HEK293 (cell line): ENCODE data around the gene SMC3.

ENCODE experiments used
- HOXC10 ChIP-seq: sonication (generic); formaldehyde crosslinking; IDR thresholded peaks from 2 replicates; pipeline ENCODE4 v1.8.1; 2023; ENCODE audit warnings: mild to moderate bottlenecking, missing genetic modification reagents
- HOXD13 ChIP-seq: sonication (generic); formaldehyde crosslinking; IDR thresholded peaks from 2 replicates; pipeline ENCODE4 v1.8.0; 2022; ENCODE audit warnings: missing genetic modification reagents, borderline replicate concordance
- KLF8 ChIP-seq: fragments of 450-650 bp; formaldehyde crosslinking; IDR thresholded peaks from 2 replicates; pipeline ENCODE4 v1.5.1; 2016; ENCODE audit warnings: missing biosample characterization, missing genetic modification characterization
- KLF9 ChIP-seq: fragments of 450-650 bp; formaldehyde crosslinking; IDR thresholded peaks from 2 replicates; pipeline ENCODE4 v1.5.1; 2016; ENCODE audit warnings: missing biosample characterization, missing genetic modification characterization, low read depth
- SP3 ChIP-seq: fragments of 450-650 bp; formaldehyde crosslinking; IDR thresholded peaks from 2 replicates; pipeline ENCODE4 v1.5.1; 2016; ENCODE audit warnings: missing biosample characterization, missing genetic modification characterization
- SP7 ChIP-seq: fragments of 450-650 bp; formaldehyde crosslinking; IDR thresholded peaks from 2 replicates; pipeline ENCODE4 v1.5.1; 2016; ENCODE audit warnings: missing biosample characterization, missing genetic modification characterization
- ZNF132 ChIP-seq: fragments of 450-650 bp; formaldehyde crosslinking; IDR thresholded peaks from 2 replicates; pipeline ENCODE4 v1.5.1; 2017; ENCODE audit warnings: missing biosample characterization, missing genetic modification characterization, borderline replicate concordance
- ZNF133 ChIP-seq: fragments of 450-650 bp; formaldehyde crosslinking; IDR thresholded peaks from 2 replicates; pipeline ENCODE4 v1.5.1; 2016; ENCODE audit warnings: missing biosample characterization, missing genetic modification characterization
- ZNF138 ChIP-seq: fragments of 450-650 bp; formaldehyde crosslinking; IDR thresholded peaks from 2 replicates; pipeline ENCODE4 v1.5.1; 2016; ENCODE audit warnings: missing biosample characterization, missing genetic modification characterization, borderline replicate concordance
- ZNF16 ChIP-seq: fragments of 450-650 bp; formaldehyde crosslinking; IDR thresholded peaks from 2 replicates; pipeline ENCODE4 v1.5.1; 2016; ENCODE audit warnings: low read depth, missing biosample characterization, missing genetic modification characterization
- ZNF24 ChIP-seq: fragments of 450-650 bp; formaldehyde crosslinking; IDR thresholded peaks from 2 replicates; pipeline ENCODE4 v1.5.1; 2016; ENCODE audit warnings: missing biosample characterization, missing genetic modification characterization
- ZNF292 ChIP-seq: fragments of 450-650 bp; formaldehyde crosslinking; IDR thresholded peaks from 2 replicates; pipeline ENCODE4 v1.5.1; 2016; ENCODE audit warnings: low read depth, missing biosample characterization, missing genetic modification characterization, borderline replicate concordance
- ZNF354C ChIP-seq: fragments of 450-650 bp; formaldehyde crosslinking; IDR thresholded peaks from 2 replicates; pipeline ENCODE4 v1.5.1; 2016; ENCODE audit warnings: missing biosample characterization, missing genetic modification characterization, low read depth, borderline replicate concordance
- ZNF404 ChIP-seq: fragments of 450-650 bp; formaldehyde crosslinking; IDR thresholded peaks from 2 replicates; pipeline ENCODE4 v1.5.1; 2017; ENCODE audit warnings: missing biosample characterization, missing genetic modification characterization
- ZNF521 ChIP-seq: fragments of 450-650 bp; formaldehyde crosslinking; IDR thresholded peaks from 2 replicates; pipeline ENCODE4 v1.5.1; 2017; ENCODE audit warnings: missing biosample characterization, mild to moderate bottlenecking, missing genetic modification characterization
- ZNF600 ChIP-seq: fragments of 450-650 bp; formaldehyde crosslinking; IDR thresholded peaks from 2 replicates; pipeline ENCODE4 v1.5.1; 2016; ENCODE audit warnings: missing biosample characterization, missing genetic modification characterization
- ZNF629 ChIP-seq: fragments of 450-650 bp; formaldehyde crosslinking; IDR thresholded peaks from 2 replicates; pipeline ENCODE4 v1.5.1; 2017; ENCODE audit warnings: missing biosample characterization, missing genetic modification characterization
- ZNF660 ChIP-seq: fragments of 450-650 bp; IDR thresholded peaks from 2 replicates; pipeline ENCODE4 v1.5.1; 2018; ENCODE audit warnings: missing biosample characterization, mild to moderate bottlenecking, missing genetic modification characterization
- ZNF843 ChIP-seq: fragments of 450-650 bp; formaldehyde crosslinking; IDR thresholded peaks from 2 replicates; pipeline ENCODE4 v1.5.1; 2016; ENCODE audit warnings: missing biosample characterization, missing genetic modification characterization
- ZXDB ChIP-seq: fragments of 450-650 bp; formaldehyde crosslinking; IDR thresholded peaks from 2 replicates; pipeline ENCODE4 v1.5.1; 2016; ENCODE audit warnings: missing biosample characterization, missing genetic modification characterization
- TF ChIP-seq, protein P1 (sequence below): fragments of 450-650 bp; formaldehyde crosslinking; IDR thresholded peaks from 2 replicates; pipeline ENCODE4 v1.5.1; 2016; ENCODE audit warnings: missing biosample characterization, missing genetic modification characterization
- TF ChIP-seq, protein P2 (sequence below): fragments of 450-650 bp; formaldehyde crosslinking; IDR thresholded peaks from 2 replicates; pipeline ENCODE4 v1.5.1; 2016; ENCODE audit warnings: missing biosample characterization, missing genetic modification characterization
- TF ChIP-seq, protein P3 (sequence below): fragments of 450-650 bp; IDR thresholded peaks from 2 replicates; pipeline ENCODE4 v1.5.1; 2018; ENCODE audit warnings: missing biosample characterization, mild to moderate bottlenecking, missing genetic modification characterization
- TF ChIP-seq, protein P4 (sequence below): fragments of 450-650 bp; formaldehyde crosslinking; IDR thresholded peaks from 2 replicates; pipeline ENCODE4 v1.5.1; 2017; ENCODE audit warnings: missing biosample characterization, missing genetic modification characterization
- TF ChIP-seq, protein P5 (sequence below): fragments of 450-650 bp; formaldehyde crosslinking; conservative IDR thresholded peaks from 2 replicates; pipeline ENCODE4 v1.5.1; 2016; ENCODE audit warnings: low read depth, missing biosample characterization, missing genetic modification characterization
- TF ChIP-seq, protein P6 (sequence below): fragments of 450-650 bp; formaldehyde crosslinking; IDR thresholded peaks from 2 replicates; pipeline ENCODE4 v1.5.1; 2016; ENCODE audit warnings: missing biosample characterization, missing genetic modification characterization
- TF ChIP-seq, protein P7 (sequence below): fragments of 450-650 bp; formaldehyde crosslinking; IDR thresholded peaks from 2 replicates; pipeline ENCODE4 v1.5.1; 2016; ENCODE audit warnings: missing biosample characterization, missing genetic modification characterization

SMC3 gene

DNA sequence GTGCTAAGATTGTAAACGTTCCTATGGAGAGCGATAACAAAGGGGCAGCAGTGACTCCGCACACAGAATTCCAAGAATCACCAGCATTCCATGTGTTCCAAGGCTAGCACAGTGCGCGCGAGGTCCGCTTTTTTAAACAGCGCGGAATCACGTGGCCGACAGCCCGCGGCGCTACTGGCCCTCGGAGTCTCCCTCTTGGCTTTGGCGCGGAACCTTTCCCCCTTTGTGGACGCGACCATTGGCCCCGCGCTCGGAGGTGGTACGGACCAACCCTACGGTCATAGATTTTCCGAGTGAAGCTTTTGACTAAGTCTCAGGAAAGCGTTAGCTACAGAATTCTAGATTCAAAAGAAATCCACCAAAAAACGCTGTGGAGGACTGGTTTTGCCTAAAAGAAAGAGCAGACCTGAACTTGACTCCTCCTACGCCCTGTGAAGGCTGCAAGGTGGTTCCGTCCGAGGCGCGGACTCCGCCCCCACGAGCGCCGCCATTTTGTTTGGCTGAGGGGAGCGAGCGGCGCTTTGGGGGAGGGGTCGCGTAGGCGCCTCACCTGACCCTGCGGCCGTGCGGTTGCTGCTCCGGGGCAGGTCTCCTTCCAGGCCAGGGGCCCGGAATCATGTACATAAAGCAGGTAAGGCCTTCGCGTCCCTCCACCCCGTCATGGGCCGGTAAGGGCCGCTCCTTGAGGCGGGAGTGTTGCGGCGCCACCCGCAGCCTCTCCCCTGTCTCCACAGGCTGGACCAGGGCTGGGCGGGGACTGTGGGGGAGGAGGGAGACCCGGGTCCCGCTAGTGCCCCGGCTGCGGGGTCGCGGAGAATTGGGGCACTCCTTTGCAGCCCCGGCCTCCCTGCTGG lies at the start of gene SMC3 (continued):
- TF ChIP-seq ZNF24, result peak; percentile 22
- TF ChIP-seq ZNF660, result 0 out of 2 replicates have a peak, but pooled peaks have one; percentile 65
- TF ChIP-seq ZNF843, result peak; percentile 37
- TF ChIP-seq, protein P1, sequence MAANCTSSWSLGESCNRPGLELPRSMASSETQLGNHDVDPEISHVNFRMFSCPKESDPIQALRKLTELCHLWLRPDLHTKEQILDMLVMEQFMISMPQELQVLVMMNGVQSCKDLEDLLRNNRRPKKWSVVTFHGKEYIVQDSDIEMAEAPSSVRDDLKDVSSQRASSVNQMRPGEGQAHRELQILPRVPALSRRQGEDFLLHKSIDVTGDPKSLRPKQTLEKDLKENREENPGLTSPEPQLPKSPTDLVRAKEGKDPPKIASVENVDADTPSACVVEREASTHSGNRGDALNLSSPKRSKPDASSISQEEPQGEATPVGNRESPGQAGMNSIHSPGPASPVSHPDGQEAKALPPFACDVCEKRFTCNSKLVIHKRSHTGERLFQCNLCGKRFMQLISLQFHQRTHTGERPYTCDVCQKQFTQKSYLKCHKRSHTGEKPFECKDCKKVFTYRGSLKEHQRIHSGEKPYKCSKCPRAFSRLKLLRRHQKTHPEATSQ (tag by site-specific recombination), result no peak; the same call in 1 of the 2 replicates
- TF ChIP-seq ZNF629 (tag by site-specific recombination), result peak; percentile 37
- no peak; the same call in 1 of the 2 replicates for TF ChIP-seq ZNF600 (tag by site-specific recombination)
- peak; percentile 60 for TF ChIP-seq KLF8 (tag by site-specific recombination)
- TF ChIP-seq ZNF521, result no peak
- TF ChIP-seq ZNF292 (tag by site-specific recombination), result no peak
- TF ChIP-seq, protein P2, sequence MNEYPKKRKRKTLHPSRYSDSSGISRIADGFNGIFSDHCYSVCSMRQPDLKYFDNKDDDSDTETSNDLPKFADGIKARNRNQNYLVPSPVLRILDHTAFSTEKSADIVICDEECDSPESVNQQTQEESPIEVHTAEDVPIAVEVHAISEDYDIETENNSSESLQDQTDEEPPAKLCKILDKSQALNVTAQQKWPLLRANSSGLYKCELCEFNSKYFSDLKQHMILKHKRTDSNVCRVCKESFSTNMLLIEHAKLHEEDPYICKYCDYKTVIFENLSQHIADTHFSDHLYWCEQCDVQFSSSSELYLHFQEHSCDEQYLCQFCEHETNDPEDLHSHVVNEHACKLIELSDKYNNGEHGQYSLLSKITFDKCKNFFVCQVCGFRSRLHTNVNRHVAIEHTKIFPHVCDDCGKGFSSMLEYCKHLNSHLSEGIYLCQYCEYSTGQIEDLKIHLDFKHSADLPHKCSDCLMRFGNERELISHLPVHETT (tag by site-specific recombination), result peak; percentile 63; the same call in 1 of the 2 replicates
- TF ChIP-seq ZNF138 (tag by site-specific recombination), result no peak
- TF ChIP-seq, protein P3, sequence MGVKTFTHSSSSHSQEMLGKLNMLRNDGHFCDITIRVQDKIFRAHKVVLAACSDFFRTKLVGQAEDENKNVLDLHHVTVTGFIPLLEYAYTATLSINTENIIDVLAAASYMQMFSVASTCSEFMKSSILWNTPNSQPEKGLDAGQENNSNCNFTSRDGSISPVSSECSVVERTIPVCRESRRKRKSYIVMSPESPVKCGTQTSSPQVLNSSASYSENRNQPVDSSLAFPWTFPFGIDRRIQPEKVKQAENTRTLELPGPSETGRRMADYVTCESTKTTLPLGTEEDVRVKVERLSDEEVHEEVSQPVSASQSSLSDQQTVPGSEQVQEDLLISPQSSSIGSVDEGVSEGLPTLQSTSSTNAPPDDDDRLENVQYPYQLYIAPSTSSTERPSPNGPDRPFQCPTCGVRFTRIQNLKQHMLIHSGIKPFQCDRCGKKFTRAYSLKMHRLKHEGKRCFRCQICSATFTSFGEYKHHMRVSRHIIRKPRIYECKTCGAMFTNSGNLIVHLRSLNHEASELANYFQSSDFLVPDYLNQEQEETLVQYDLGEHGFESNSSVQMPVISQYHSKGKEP (tag by site-specific recombination), result no peak
- TF ChIP-seq, protein P4, sequence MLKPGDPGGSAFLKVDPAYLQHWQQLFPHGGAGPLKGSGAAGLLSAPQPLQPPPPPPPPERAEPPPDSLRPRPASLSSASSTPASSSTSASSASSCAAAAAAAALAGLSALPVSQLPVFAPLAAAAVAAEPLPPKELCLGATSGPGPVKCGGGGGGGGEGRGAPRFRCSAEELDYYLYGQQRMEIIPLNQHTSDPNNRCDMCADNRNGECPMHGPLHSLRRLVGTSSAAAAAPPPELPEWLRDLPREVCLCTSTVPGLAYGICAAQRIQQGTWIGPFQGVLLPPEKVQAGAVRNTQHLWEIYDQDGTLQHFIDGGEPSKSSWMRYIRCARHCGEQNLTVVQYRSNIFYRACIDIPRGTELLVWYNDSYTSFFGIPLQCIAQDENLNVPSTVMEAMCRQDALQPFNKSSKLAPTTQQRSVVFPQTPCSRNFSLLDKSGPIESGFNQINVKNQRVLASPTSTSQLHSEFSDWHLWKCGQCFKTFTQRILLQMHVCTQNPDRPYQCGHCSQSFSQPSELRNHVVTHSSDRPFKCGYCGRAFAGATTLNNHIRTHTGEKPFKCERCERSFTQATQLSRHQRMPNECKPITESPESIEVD (tag by site-specific recombination), result no peak
- peak; percentile 64; the same call in 1 of the 2 replicates for TF ChIP-seq ZXDB (tag by site-specific recombination)
- TF ChIP-seq HOXD13, result no peak
- TF ChIP-seq ZNF404 (tag by site-specific recombination), result no peak
- TF ChIP-seq, protein P5, sequence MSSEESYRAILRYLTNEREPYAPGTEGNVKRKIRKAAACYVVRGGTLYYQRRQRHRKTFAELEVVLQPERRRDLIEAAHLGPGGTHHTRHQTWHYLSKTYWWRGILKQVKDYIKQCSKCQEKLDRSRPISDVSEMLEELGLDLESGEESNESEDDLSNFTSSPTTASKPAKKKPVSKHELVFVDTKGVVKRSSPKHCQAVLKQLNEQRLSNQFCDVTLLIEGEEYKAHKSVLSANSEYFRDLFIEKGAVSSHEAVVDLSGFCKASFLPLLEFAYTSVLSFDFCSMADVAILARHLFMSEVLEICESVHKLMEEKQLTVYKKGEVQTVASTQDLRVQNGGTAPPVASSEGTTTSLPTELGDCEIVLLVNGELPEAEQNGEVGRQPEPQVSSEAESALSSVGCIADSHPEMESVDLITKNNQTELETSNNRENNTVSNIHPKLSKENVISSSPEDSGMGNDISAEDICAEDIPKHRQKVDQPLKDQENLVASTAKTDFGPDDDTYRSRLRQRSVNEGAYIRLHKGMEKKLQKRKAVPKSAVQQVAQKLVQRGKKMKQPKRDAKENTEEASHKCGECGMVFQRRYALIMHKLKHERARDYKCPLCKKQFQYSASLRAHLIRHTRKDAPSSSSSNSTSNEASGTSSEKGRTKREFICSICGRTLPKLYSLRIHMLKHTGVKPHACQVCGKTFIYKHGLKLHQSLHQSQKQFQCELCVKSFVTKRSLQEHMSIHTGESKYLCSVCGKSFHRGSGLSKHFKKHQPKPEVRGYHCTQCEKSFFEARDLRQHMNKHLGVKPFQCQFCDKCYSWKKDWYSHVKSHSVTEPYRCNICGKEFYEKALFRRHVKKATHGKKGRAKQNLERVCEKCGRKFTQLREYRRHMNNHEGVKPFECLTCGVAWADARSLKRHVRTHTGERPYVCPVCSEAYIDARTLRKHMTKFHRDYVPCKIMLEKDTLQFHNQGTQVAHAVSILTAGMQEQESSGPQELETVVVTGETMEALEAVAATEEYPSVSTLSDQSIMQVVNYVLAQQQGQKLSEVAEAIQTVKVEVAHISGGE (tag by site-specific recombination), result 0 out of 2 replicates have a peak, but pooled peaks have one; percentile 15
- TF ChIP-seq ZNF132 (tag by site-specific recombination), result no peak
- TF ChIP-seq HOXC10, result no peak
- TF ChIP-seq SP7 (tag by site-specific recombination), result peak; percentile 69
- TF ChIP-seq, protein P6, sequence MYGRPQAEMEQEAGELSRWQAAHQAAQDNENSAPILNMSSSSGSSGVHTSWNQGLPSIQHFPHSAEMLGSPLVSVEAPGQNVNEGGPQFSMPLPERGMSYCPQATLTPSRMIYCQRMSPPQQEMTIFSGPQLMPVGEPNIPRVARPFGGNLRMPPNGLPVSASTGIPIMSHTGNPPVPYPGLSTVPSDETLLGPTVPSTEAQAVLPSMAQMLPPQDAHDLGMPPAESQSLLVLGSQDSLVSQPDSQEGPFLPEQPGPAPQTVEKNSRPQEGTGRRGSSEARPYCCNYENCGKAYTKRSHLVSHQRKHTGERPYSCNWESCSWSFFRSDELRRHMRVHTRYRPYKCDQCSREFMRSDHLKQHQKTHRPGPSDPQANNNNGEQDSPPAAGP, result peak; percentile 87
- peak; percentile 85 for TF ChIP-seq SP3
- no peak for TF ChIP-seq ZNF16 (tag by site-specific recombination)
- TF ChIP-seq ZNF354C (tag by site-specific recombination), result no peak
- TF ChIP-seq, protein P7, sequence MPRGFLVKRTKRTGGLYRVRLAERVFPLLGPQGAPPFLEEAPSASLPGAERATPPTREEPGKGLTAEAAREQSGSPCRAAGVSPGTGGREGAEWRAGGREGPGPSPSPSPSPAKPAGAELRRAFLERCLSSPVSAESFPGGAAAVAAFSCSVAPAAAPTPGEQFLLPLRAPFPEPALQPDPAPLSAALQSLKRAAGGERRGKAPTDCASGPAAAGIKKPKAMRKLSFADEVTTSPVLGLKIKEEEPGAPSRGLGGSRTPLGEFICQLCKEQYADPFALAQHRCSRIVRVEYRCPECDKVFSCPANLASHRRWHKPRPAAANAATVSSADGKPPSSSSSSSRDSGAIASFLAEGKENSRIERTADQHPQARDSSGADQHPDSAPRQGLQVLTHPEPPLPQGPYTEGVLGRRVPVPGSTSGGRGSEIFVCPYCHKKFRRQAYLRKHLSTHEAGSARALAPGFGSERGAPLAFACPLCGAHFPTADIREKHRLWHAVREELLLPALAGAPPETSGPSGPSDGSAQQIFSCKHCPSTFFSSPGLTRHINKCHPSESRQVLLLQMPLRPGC (tag by site-specific recombination), result peak; percentile 84
- TF ChIP-seq ZNF133, result no peak
- peak; percentile 81 for TF ChIP-seq KLF9
